Activated CD4-positive, alpha-beta T cell treated with anti-CD3 and anti-CD28 coated beads, Interleukin-2, amount 50 U/mL, for 48 hours (primary cell): ENCODE measurements around the gene RAPGEF6.
"Not testable (repeated sequence)": the region's sequence is repeated elsewhere in the genome, so short reads cannot be mapped to it uniquely, and the experiment has no call there.

ENCODE experiments used
- DNase-seq, 2 experiments: peaks; one replicate each; pipeline ENCODE4 v3.0.0-alpha.2; 2020

Gene RAPGEF6

DNA sequence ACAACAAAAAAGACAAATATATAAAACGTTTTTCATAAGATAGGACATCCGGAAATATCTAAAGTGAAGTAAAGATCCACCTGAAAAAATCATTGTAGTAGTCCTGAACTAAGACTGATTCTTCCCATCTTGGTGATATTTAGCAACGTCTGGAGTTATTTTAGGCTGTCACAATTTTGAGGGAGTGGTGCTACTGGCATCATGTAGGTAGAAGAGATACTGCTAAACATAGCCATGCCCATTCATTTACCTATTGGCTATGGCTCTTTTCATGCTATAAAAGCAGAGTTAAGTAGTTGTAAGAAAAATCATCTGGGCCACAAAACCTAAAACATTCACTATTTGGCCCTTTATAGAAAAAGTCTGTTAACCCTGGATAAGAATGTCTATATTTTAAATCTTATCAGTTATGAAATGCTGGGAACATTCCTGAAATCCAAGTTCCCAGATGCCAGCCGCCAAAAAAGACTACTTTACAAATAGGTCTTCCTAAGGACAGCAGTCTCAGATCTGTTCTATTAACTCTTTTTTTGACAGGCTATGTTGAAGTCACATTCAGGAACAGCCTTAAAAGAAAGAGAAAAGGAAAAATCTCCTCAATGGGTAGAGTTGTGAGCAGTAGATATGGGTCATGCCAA lies 27.0 kb downstream of the RAPGEF6 start:
- no peak for DNase-seq

DNA sequence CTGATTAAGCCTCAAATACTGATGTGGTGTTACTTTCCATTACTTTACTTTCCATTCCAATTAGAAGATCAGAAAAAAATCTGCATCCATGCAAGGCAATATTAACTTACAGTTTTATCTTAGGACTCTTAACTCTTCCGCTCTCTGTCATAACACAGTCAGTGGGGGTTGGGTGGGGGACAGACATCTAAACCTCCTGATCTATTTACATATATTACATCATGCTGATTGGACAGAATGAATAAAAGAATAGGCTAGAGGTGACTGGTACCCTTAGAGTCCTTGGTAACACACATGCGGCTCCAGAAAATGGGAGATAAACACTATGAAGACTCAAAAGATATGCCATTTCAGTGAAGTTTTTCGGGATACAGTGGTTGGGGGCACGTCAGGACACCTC lies 27.6 kb downstream of the RAPGEF6 start:
- no peak for DNase-seq

DNA sequence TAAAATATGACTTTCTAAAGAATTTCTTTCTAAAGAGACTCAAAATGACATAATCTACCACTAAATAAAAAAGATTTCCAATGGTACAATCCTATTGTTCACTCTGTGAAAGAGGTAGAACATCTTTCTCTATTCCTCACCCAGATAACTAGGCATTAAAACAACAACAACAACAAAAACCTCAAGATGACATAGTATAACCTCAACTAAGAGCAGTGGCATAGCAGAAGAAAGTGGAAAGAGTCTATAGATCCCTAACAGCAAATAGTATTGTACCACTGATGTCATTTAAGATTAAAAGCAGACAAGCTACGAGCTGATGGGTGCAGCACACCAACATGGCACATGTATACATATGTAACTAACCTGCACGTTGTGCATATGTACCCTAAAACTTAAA lies 29.9 kb downstream of the RAPGEF6 start:
- DNase-seq, result no peak

DNA sequence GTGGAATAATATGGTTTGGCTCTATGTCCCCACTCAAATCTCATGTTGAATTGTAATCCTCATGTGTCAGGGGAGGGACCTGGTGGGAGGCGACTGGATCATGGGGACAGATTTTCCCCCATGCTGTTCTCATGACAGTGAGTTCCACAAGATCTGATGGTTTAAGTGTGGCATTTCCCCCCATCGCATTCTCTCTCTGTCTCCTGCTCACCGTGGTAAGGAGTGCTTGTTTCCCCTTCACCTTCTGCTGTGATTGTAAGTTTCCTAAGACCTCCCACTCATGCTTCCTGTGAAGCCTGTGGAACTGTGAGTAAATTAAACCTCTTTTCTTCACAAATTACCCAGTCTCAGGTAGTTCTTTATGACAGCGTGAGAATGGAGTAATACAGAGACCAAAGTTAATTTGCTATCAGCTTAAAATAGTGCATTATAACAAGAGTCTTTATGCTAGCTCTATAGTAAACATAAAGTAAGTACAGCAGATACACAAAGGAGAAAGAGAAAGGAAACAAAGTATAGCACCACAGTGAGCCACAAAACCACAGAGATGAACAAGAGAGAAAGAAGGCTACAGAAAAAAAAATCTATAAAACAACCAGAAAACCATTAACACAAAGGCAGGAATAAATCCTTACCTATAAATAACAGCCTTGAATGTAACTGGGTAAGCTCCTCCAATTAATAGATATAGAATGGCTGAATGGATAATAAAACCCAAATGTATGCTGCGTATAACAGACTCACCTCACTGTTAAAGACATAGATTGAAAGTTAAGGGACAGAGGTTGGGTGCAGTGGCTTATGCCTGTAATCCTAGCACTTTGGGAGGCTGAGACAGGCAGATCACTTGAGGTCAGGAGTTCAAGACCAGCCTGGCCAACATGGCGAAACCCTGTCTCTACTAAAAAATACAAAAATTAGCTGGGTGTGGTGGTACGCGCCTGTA lies 39.7 kb downstream of the RAPGEF6 start:
- peak in 1 of 2 experiments; percentile 24 for DNase-seq

DNA sequence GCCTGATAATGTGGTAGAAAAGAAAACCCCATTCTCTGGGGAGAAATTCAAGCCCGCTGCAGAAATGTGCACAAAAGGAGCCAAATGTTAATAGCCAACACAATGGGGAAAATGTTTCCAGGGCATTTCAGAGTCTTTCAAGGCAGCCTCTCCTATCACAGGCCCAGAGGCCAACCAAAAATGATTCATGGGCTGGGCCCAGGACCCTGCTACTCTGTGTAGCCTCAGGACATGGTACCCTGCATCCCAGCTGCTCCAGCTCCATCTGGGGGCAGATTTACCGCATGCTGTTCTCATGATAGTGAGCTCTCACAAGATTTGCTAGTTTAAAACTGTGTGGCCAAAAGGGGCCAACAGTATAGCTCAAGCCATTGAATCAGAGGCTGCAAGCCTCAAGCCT lies 41.1 kb downstream of the RAPGEF6 start:
- DNase-seq, result no peak

DNA sequence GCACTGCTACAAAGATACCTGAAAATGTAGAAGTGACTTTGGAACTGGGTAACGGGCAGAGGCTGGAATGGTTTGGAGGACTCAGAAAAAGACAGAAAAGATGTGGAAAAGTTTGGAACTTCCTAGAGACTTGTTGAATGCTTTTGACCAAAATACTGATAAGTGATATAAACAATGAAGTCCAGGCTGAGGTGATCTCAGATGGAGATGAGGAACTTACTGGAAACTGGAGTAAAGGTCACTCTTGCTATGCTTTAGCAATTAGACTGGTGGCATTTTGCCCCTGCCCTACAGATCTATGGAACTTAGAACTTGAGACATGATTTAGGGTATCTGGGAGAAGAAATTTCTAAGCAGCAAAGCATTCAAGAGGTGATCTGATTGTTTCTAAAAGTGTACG lies 41.6 kb downstream of the RAPGEF6 start:
- DNase-seq, result not testable (repeated sequence)

DNA sequence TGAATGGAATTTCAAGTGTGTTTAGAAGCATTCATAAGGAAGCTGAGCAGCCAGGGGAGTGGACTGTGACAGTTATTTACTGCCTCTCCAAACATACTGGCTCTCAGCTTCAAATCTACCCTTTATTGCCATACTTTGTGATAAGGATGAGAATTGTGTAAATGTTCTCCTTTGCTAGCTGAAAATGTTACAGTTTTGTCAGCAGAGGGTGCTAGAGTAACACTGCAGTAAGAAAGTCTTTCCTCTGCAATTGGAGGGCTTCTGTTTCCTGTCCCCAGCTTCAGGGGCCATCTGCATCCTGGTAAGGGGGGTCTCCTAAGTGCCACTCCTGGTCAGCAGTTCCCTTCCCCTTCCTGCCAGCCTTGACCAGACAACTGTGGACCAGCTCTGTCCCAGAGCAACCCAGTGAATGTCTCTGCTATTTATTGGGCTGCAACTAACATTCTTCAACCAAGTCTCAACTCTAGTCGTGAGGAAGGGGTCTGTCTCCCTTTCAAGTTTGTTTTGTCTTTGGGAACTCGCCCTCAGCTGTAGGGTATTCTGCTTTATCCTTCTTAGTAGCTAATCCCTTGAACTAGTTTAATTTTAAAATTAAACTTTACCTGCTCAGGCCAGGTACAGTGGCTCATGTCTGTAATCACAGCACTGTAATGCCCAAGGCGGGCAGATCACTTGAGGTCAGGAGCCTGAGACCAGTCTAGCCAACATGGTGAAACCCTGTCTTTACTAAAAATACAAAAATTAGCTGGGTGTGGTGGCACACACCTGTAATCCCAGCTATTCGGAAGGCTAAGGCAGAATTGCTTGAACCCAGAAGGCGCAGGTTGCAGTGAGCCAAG lies 45.3 kb downstream of the RAPGEF6 start:
- DNase-seq, result no peak

DNA sequence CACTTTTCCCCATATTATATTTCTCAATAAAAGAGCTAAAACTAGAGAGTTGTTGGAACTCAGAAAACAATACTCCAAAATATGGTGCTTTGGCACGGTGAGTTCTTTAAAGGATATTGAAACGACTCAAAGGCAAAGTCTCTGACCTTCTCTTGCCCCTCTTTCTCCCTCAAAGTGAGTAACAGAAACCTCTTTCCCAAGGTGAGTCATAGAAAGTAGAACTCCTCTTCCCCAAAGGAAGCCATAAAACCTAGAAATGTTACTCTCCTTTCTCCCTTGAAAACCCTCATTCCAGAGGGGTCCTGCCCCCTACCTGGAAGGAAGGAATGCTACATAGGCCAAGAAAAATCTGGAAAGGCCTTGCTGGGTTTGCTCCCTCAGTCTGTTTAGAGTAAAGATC lies 47.5 kb downstream of the RAPGEF6 start:
- no peak for DNase-seq

DNA sequence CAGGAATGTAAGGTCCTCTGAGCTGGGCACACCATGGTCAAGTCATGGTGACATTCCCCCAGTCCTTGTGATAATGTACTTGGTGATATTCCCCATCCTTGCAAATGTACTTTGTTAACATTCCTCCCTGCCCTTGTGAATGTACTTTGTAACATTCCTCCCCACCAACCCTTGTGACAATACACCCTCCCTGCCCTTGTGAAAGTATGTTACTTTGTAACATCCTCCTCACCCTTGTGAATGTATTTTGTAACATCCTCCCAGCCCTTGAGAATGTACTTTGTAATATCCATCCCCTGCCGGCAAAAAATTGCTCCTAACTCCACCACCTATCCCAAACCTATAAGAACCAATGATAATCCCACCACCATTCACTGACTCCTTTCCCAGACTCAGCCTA lies 53.3 kb downstream of the RAPGEF6 start:
- no peak for DNase-seq

DNA sequence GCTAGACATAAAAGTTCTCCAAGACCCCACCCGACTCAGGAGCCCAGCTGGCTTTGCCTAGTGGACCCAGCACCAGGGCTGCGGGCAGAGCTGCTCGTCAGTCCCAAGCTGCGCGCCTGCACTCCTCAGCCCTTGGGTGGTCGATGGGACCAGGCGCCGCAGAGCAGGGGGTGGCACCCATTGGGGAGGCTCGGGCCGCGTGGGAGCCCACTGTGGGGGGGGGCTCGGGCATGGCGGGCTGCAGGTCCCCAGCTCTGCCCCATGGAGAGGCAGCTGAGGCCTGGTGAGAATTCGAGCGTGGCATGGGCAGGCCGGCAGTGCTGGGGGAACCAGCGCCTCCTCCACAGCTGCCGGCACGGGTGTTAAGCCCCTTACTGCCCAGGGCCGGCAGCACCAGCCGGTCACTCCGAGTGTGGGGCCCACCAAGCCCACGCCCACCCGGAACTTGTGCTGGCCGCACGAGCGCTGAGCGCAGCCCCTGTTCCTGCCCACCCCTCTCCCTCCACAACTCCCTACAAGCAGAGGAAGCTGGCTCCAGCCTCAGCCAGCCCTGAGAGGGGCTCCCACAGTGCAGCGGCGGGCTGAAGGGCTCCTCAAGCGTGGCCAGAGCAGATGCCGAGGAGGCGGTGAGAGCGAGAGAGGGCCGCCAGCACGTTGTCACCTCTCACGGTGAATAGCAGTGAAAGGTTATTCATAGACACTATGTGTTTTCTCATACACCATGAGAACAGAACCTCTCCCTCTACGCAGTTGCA lies 54.9 kb downstream of the RAPGEF6 start:
- no peak for DNase-seq

DNA sequence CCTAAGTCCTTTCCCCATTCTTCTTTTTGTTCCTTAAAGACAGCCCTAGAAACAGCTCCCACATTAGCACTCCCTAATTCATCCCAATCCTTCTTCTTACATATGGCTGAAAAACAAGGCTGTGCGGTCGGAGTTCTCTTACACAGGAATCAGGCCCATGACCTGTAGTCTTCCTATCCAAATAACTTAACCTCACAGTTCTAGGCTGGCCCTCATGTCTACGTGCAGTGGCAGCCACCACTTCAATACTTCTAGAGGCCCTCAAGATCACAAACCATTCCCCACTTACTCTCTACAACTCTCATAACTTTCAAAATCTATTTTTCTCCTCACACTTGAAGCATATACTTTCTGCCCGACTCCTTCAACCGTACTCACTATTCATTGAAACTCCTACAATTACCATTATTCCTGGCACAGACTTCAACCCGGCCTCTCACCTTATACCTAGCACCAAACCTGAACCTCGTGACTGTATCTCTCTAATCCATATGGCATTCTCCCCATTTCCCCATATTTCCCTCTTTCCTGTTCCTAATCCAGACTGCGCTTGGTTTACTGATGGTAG lies 59.3 kb downstream of the RAPGEF6 start:
- no peak for DNase-seq

DNA sequence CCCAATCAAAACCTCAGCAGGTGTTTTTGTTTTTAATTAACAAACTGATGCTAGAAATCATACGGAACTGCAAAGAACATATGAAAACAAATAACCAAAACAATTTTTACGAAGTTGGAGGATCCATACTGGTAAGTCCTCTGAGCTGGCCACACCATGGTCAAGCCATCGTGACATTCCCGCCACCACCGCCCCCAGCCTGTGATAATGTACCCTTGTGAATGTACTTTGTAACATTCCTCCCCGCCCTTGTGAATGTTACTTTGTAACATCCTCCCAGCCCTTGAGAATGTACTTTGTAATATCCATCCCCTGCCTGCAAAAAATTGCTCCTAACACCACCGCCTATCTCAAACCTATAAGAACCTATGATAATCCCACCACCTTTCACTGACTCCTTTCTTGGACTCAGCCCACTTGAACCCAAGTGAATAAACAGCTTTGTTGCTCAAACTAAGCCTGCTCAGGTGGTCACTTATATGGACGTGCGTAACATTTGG lies 63.3 kb downstream of the RAPGEF6 start:
- DNase-seq, result no peak

DNA sequence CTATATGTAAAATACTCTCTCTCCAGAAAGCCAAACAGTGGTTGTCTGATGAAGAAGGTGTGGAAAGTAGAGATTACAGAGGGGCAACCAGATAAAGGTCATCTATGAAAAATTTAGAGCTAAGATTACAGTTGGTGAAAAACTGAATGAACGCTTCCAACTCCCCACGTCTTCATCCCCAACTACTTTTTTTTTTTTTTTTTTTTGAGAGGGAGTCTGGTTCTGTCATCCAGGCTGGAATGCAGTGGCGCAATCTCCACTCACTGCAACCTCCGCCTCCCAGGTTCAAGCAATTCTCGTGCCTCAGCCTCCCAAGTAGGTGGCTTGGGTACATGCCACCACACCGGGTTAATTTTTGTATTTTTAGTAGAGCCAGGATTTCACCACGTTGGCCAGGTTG lies 64.3 kb downstream of the RAPGEF6 start:
- no peak for DNase-seq

DNA sequence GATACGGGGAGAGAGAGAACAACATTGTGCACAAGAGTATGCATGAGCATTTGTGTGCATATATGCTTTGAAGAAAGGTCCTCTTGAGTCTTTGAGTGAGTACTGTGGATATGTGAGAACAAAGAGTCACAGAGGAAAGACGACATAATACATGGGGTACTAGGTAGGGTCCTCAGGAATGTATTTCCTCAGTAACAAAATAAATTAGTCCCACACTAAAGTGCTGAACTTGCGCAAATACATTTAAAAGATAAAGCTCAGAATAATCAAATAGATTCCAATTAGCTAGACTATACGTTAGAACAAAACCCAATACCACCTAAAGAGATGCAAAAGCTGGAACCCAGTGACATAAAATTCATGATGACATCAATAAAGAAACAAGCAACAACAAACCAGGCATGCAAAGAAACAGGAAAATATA lies 70.8 kb downstream of the RAPGEF6 start:
- no peak for DNase-seq

DNA sequence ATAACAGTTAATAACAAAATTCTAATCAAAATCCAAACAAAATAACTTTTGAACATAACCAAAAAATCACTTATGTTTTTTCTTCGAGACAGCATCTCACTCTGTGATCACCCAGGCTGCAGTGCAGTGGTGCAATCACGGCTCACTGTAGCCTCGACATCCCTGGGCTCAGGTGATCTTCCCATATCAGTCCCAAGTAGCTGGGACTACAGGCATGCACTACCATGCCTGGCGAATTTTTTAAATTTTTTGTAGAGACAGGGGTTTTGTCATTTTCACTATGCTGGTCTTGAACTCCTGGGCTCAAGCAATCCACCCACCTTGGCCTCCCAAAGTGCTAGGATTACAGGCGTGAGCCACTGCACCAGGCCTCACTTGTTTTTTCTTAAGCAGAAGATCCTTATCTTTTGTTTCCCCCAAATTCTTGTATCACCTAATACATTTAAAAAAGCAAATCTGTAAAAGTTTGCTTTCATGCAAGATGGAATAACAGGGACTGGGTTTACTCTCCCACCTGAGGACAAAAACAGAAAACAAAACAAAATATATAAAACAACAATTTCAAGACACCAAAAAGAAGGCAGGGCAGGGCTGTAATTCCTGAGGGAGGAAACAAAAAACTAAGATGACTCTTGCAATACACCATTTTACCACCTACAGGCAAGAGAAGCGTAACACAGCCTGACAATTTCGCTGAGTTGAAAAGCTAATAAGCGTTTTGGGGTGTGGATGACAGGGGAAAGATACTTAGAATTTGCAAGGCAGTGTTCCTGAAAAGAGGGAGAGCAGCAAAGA lies 71.4 kb downstream of the RAPGEF6 start:
- no peak for DNase-seq

DNA sequence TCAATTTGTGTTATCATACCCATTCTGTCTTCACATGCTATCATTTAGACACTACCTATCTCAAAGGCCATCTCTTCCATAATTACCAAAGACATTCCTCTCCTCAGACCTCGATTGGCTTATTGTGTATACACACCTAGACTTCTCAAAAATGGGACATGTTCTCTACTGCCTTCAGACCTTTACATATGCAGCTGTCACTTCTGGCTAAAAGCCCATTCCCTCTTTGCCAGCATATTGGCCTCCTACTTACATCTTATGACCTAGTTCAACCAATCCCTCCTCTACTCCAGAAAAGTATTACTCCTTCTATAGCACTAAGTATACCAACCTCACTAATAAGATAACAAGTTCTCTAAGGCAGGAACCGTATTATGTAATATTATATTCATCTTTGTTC lies 84.4 kb downstream of the RAPGEF6 start:
- no peak for DNase-seq

DNA sequence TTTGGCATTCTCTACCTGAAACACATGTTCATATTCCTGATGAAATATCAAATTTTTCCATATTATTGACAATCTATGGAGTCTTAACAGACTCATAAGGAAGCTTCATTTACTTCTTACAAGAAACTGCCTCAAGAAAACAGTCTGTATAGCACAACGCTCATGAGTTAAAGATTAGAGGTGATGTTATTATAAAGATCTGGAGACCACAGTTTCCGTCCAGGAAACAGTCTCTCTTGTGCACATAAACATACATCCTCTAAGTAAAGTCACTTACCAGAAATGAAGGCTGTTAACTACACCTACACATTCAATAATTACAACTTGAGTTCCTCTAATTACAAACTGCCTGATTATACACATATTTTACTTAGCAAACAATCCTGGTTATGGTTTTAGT lies 86.9 kb downstream of the RAPGEF6 start:
- no peak for DNase-seq

DNA sequence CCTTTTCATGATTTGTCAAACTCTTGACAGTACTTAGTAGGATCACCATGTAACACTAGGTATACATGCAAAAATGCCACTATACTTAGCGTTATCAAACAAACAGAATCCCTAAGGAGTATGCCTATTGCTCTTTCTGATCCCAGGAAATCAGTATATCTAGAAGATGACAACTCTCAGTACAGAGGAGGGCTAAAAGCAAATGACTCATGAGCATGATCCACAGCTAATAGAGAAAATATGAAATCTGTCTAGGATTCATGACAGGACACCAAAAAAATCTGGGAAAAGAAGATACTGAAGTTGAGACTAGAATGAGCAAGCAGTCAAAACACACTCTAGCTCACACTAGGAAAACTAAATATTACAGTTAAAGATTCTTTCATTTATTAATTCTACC lies 89.2 kb downstream of the RAPGEF6 start:
- no peak for DNase-seq

DNA sequence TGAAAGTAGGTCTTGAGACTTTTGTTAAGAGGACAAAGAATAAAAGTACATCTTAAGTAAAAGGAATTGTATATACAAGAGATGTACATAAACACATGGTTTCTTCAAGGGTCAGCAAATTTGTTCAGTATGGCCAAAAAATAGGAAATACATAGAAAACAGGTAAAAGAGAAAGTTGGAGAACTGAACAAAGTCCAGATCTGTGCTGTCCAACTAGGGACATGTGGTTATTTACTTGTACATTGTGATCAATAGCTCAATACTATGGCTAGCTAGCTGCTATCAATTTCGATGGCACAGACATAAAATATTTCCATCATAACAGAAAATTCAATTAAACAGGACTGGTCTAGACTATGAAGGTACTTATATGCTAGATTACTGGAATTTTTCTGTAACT lies 92.3 kb downstream of the RAPGEF6 start:
- no peak for DNase-seq

DNA sequence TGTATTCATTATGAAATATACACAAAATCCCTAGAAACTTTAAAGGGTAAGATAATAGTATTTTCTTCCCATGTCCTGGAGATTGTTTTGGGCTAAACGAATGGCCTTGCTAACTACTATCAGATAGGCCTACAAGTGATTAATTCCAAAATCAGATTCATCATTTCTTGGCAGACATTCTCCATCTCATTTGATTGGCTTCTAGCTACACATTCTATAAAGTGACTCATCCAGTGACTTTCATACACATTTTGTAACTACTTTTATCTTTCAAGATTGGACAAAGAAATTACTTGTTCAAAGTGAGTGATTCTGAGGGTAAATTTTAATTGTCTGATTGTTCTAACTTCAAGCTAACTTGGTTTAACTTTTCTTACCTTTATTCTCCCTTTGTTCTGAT lies 93.3 kb downstream of the RAPGEF6 start:
- no peak for DNase-seq

DNA sequence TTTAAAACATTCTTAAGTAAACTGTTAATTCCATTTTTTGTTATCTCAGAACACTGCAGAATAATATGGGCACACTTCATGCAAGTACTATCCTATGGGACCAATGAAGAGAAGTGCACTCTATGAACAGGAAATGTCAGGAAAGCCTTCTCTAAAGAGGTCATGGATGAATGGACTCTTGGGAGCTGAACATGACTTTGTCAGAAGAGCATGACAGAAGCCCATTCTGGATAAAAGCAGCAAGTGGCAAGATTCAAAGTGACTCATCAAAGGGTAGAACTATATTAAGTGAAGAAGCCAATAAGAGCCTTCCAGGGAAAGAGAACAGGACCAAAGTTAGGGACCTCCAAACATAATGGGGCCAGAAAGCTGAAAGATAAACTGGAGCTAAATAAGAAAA lies 94.0 kb downstream of the RAPGEF6 start:
- no peak for DNase-seq
